Measurements from ENCODE around the gene SRGAP2C. TPM values are rescaled to one million over a fixed set of nuclear protein-coding genes. Genes with fewer than 3 reads are reported as not detected.
"Not testable (repeated sequence)": the region's sequence is repeated elsewhere in the genome, so short reads cannot be mapped to it uniquely, and the experiment has no call there.

Gene SRGAP2C
- total RNA-seq, 1 donor from 2014 or later = 69.9 TPM

DNA sequence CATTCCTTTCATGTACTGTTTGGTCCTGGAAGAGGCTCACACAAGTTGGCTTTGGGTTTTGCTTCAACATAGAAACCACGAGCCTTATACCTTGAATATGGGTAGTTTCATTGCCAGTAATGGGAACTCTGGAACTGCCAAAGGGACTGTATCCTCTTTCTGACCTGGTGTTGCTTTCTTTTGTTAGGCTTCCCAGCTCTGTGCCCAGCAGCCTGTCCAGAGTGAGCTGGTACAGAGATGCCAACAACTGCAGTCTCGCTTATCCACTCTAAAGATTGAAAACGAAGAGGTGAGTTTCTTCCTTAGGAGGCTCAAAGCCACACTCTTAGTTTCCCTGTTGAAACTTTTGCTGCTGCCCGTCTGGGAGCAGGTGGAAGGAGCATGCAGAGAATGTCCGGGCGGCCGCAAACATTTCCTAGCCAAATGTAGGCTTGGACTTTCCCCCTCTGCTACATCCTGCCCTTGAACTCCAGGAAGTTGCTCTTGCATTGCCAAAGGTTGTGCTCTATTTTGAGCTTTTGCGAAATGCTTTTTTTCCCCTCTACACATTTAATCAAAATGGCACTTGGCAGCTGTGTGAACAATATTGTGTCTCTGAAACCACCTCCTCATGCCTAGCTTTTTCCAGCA, 201.7 kb downstream of the SRGAP2C start:
- DNase-seq (ENCODE audit: low spot score); intact Hi-C loops (cut with DNase I); ATAC-seq: not testable (repeated sequence)

DNA sequence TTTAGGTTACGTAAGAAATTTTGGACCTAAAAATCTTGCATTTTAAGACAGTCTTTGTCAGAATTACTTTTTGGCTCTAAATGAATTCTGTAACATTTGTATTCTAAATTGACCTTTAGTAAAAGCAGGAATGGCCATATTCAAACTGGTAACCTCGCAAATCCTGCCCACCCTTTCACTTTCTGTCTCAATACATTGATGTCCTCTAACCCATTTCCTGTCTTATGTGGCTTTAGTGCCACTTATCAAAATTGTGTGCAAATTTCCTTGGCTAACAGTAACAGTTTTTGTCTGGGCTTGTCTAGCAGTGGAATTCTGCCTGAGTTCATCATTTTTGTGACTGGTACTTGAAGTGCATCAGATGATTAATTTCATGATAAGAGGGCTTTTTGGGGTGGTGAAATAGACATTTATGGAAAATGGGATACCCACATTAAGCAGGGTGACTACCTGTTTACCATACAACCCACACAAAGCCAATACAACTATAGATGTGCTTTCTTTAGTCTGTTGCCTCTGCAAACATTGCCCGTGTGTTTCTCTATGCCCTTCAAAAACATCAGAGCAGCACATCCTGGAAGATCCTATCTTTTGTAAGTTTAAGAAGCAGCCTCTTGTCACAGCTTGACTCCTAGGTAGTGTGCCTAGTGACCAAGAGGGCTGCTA, 205.3 kb downstream of the SRGAP2C start:
- ATAC-seq; DNase-seq (ENCODE audit: low spot score); intact Hi-C loops (cut with DNase I): not testable (repeated sequence)

DNA sequence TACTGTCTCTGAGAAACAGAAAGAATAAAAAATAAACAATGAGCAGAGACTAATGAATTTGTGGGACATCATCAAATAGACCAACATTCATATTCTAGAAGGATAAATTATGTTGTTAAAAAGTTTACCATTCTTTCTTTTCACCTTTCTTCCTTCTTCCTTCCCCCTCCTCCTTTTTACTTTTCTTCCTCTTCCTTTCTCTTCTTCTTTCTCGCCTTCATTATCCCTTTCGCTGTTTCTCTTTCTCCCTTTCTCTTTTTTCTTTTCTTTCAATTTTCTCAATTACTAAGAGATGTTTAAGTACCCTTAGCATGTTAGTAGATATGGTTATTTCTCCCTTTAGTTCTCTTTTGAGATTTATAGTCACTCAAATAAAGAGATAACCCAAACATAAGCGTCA, 207.4 kb downstream of the SRGAP2C start:
- intact Hi-C loops (cut with DNase I); DNase-seq (ENCODE audit: low spot score); ATAC-seq: not testable (repeated sequence)

DNA sequence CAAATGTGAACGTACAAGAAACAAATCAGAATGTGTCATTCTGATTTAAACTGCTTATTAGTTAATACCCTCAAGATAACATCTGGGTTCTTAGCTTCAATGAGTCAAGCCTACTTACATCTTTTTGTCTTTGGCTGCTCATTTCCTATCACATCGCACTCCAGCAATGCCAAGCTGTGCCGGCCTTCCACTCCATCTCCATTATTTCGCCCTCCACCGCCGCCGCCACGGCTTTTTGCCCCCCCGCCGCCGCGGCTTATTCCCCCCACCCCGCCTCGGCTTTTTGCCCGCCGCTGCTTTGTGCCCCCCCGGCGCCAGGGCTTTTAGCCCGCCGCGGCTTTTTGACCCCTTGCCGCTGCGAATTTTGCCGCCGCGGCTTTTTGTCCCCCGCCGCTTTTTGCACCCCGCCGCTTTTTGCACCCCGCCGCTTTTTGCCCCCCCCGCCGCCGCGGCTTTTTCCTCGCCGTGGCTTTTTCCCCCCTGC, 211.0 kb downstream of the SRGAP2C start:
- intact Hi-C loops (cut with DNase I); DNase-seq (ENCODE audit: low spot score); ATAC-seq: not testable (repeated sequence)

DNA sequence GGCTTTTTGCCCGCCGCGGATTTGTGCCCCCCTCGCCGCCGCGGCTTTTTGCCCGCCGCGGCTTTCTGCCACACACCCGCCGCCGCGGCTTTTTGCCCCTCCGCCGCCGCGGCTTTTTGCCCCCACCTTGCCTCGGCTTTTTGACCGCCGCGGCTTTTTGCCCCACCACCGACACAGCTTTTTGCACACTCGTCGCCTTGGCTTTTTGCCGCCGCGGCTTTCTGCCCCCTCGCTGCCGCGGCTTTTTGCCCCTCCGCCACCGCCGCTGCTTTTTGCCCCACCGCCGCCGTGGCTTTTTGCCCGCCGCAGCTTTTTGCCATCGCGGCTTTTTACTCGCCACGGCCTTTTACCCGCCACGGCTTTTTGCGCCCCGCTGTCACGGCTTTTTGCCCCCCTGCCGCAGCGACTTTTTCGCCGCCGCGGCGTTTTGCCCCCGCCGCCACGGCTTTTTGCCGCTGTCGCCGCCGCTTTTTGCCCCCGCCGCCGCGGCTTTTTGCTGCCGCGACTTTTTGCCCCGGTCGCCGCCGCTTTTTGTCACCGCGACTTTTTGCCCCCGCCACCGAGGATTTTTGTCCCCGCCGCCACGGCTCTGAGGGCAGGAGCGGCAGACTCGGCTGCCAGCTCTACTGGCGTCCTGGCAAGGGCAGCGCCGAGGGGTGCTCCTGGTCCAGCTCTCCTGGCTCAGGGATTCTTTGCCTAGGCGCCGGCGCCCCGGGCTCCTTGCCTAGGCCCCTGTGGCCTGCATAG, 211.7 kb downstream of the SRGAP2C start:
- DNase-seq (ENCODE audit: low spot score); intact Hi-C loops (cut with DNase I); ATAC-seq: not testable (repeated sequence)

DNA sequence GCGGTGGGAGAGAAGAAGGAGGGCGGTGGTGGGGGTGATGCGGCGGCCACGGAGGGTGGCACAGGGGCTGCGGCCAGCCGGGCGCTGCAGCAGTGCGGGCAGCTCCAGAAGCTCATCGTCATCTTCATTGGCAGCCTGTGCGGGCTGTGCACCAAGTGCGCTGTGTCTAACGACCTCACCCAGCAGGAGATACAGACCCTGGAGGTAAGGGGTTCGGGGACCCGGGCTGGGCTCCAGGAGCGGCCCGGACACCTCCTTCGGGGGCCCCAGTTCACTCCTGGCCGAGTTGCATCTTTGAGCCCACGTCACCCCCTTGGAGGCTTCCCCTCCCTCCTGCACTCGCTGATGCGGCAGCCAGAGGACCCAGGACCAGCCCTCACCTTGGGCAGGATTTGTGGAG, 212.3 kb downstream of the SRGAP2C start:
- ATAC-seq; intact Hi-C loops (cut with DNase I); DNase-seq (ENCODE audit: low spot score): not testable (repeated sequence)

DNA sequence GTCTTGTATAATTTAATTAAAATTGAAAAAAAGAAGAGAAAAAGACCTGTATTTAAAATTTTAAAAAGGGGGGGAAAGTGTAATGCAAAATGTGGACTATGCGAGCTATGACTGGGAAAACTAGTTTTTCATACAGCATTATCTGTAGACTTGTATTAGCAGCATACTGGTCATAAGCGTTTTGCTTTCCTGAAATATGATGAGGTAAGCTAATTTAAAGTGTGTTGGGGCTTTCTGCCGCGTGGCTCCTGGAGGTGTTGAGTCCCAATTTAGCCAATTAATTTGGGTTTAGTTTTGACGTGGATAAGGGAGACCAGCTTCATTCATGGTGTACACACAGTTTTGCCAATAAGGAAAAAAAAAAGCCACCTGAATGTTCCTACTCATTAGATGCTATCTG, 214.4 kb downstream of the SRGAP2C start:
- ATAC-seq; intact Hi-C loops (cut with DNase I); DNase-seq (ENCODE audit: low spot score): not testable (repeated sequence)

DNA sequence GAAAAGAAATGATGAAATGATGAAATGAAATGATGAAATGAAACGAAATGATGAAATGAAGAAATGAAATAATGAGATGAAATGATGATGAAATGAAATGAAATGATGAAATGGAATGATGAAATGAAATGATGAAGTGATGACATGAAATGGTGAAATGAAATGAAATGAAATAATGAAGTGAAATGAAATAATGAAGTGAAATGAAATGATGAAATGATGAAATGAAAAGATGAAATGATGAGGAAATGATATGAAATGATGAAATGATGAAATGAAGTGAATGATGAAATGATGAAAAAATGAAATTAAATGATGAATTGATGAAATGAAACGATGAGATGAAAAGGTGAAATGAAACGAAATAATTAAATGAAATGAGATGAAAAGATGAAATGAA, 215.3 kb downstream of the SRGAP2C start:
- DNase-seq (ENCODE audit: low spot score); intact Hi-C loops (cut with DNase I); ATAC-seq: not testable (repeated sequence)

DNA sequence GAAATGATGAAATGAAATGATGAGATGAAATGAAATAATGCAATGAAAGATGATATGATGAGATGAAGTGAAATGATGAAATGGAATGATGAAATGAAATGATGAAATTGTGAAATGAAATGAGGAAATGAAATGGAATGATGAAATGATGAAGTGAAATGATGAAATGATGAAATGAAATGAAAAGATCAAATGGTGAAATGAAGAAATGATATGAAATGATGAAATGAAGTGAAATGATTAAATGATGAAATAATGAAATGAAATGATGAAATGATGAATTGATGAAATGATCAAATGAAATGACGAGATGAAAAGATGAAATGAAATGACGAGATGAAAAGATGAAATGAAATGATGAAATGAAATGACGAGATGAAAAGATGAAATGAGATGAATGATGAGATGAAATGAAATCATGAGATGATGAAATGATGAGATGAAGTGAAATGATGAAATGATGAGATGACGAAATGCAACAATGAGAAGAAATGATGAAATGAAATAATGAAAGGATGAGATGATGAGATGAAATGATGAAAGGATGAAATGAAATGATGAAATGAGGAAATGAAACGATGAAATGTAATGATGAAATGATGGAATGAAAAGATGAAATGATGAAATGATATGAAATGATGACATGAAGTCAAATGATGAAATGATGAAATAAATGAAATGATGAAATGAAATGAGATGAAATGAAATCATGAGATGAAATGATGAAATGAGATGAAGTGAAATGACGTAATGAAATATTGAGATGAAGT, 216.0 kb downstream of the SRGAP2C start:
- intact Hi-C loops (cut with DNase I); DNase-seq (ENCODE audit: low spot score); ATAC-seq: not testable (repeated sequence)

DNA sequence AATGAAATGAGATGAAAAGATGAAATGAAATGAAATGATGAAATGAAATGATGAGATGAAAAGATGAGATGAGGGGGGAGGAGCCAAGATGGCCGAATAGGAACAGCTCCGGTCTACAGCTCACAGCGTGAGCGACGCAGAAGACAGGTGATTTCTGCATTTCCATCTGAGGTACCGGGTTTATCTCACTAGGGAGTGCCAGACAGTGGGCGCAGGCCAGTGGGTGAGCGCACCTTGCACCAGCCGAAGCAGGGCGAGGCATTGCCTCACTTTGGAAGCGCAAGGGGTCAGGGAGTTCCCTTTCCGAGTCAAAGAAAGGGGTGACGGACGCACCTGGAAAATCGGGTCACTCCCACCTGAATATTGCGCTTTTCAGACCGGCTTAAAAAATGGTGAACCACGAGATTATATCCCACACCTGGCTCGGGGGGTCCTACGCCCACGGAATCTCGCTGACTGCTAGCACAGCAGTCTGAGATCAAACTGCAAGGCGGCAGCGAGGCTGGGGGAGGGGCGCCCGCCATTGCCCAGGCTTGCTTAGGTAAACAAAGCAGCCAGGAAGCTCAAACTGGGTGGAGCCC, 216.7 kb downstream of the SRGAP2C start:
- ATAC-seq; intact Hi-C loops (cut with DNase I); DNase-seq (ENCODE audit: low spot score): not testable (repeated sequence)

DNA sequence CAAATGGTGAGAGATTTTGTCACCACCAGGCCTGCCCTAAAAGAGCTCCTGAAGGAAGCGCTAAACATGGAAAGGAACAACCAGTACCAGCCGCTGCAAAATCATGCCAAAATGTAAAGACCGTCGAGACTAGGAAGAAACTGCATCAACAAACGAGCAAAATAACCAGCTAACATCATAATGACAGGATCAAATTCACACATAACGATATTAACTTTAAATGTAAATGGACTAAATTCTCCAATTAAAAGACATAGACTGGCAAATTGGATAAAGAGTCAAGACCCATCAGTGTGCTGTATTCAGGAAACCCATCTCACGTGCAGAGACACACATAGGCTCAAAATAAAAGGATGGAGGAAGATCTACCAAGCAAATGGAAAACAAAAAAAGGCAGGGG, 218.5 kb downstream of the SRGAP2C start:
- not testable (repeated sequence) for ATAC-seq

DNA sequence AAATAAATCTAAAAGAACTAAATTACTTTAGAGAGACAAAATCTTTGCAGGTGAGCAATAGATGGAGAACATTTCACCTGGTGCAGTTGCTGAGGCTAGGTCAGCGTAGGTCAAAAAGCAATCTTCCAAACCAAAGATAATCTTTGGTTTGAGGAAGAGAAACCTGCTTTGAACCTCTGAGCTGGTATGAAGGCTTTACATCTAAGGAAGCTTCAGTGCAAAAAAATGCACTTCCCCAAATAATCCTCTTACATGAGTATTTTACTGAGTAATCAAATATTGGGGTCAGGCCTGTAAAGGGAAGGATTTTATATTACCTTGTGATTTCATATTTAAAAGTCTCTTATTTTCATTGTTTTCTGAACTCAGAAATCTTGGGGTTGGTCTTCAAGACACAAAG, 223.6 kb downstream of the SRGAP2C start:
- intact Hi-C loops (cut with DNase I) = no loop called here
- no peak for DNase-seq (ENCODE audit: low spot score)
- no peak for ATAC-seq

More for the DNA sequence above, 218.5 kb downstream of the SRGAP2C start:
- intact Hi-C loops (cut with DNase I); DNase-seq (ENCODE audit: low spot score): not testable (repeated sequence)

DNA sequence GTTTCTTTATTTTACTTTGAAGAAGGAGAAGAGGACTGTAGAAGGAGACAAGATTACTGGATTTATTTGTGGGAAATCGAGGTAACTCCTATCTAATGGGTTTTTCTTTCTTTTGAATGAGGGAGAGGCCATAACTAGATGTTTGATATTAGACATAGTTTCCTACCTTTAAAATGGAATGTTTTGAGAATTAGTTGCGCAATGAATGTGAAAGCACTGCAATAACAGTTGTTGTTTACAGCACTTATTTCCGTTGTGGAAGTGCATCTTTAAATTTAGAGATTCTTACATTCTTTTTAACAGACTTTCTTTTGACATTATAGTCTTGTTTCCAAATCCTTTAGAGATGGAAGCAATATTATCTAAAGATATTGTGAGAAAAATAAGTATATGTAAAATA, 229.0 kb downstream of the SRGAP2C start:
- ATAC-seq (no peak), DNase-seq (ENCODE audit: low spot score) (no peak)
- intact Hi-C loops (cut with DNase I) = no loop called here

DNA sequence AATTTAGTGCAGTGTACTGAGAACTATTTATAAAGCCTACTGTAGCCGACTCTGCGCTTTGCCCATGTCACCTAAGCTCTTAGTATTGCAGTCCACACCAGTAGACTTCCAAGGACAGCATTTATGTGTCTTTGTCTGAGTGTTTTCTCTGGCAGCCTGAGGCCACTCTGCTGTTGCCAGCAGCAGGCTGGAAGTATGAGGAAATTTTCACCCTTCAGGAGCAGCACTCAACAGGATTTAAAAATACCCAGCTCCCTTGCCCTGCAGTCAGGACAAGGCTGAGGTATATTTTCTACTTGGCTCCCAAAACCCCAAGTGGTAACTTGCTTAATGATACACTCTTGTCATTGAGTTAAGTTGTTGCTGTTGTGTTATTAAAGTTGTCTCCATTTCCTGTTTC, 230.1 kb downstream of the SRGAP2C start:
- intact Hi-C loops (cut with DNase I) = no loop called here
- DNase-seq (ENCODE audit: low spot score) (no peak), ATAC-seq (peak; percentile 65)

DNA sequence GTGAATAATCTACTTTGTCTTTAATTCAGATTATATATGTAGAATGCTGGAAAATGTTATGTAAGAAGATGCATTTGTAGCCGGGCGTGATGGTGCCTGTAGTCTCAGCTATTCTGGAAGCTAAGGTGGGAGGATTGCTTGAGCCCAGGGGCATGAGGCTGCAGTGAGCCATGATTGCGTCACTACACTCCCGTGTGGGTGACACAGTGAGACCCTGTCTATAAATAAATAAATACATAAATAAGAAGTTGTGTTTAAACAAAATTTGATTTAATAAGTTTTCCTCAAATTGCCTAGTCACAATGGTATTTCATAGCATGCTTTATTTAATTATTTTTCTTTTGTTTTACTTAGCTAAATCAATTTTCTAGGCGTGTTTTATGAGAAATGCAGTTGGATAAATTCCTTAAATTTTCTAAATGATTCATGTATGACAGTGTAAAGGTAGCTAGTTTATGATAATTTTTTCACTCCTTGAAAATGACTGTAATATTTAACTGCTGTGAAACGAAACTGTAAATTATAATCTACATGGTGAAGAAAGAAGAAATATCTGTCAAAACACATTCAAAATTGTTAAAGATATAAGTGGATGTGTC, 232.6 kb downstream of the SRGAP2C start:
- DNase-seq (ENCODE audit: low spot score) (no peak), ATAC-seq (no peak)
- intact Hi-C loops (cut with DNase I) = no loop called here

DNA sequence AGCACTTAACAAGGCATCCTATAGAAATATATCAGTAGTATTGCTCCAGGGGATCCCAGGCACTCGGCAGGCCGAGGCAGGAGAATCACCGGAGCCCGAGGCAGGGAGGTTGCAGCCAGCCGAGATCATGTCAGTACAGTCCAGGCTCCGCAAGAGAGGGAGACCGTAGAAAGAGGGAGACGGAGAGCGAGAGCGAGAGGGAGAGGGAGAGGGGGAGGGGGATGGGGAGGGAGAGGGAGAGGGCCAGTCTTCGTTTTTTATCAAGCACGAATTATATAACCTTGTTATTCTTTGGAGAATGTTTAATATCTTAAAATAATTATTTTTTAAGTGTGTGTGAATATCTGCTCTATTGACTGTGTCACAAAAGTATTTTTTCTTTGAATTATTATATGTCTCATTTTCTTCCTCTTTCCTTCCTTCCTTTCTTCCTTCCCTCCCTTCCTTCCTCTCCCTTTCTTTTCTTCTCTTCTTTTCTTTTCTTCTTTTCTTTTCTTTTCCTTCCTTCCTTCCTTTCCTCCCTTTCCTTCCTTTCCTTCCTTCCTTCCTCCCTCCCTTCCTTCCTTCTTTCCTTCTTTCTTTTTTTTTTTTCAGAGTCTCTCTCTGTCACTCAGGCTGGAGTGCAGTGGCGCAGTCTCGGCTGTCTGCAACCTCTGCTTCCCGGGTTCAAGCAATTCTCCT, 233.7 kb downstream of the SRGAP2C start:
- no peak for ATAC-seq

DNA sequence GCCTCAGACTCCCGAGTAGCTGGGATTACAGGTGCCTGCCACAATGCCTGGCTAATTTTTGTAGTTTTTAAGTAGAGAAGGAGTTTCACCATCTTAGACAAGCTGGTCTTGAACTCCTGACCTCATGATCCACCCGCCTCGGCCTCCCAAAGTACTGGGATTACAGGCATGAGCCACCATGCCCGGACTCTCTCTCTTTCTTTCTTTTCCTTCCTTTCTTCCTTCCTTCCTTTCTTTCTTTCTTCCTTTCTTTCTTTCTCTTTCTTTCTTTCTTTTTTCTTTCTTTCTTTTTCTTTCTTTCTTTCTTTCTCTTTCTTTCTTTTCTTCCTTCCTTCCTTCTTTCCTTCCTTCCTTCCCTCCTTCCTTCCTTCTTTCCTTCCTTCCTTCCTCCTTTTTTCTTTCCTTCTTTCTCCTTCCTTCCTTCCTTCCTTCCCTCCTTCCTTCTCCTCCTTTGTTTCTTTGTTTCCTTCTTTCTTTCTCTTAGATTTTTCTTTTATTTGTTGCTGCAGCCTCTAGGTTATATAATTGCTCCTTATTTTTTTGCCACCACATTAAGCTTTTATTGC, 234.4 kb downstream of the SRGAP2C start:
- DNase-seq (ENCODE audit: low spot score); ATAC-seq; intact Hi-C loops (cut with DNase I): not testable (repeated sequence)

More for the DNA sequence above, 233.7 kb downstream of the SRGAP2C start:
- intact Hi-C loops (cut with DNase I) = no loop called here
- DNase-seq (ENCODE audit: low spot score) = no peak
